GM12891 (cell line): ENCODE measurements around the gene PTPRT.
"Not testable (repeated sequence)": the region's sequence is repeated elsewhere in the genome, so short reads cannot be mapped to it uniquely, and the experiment has no call there.

ENCODE experiments used
- DNase-seq: peaks from one replicate; pipeline ENCODE4 v3.0.0; 2011; ENCODE audit warnings: low spot score; ENCODE audit not compliant: insufficient read length
- FAIRE-seq: peaks from 2 replicates; lab custom pipeline; 2011; peaks lifted over from hg19 to GRCh38; lab: Jason Lieb, UNC
- PAX5 ChIP-seq: IDR thresholded peaks from 2 replicates; pipeline ENCODE4 v1.6.1; 2011; ENCODE audit warnings: low read length, moderate library complexity, mild to moderate bottlenecking; ENCODE audit not compliant: insufficient read depth, severe bottlenecking
- POLR2A ChIP-seq: IDR thresholded peaks from 2 replicates; pipeline ENCODE4 v1.6.1; 2011; ENCODE audit warnings: low read depth, low read length, control low read depth
- POLR2AphosphoS5 ChIP-seq: IDR thresholded peaks from 2 replicates; pipeline ENCODE4 v1.6.1; 2011; ENCODE audit warnings: low read depth, low read length, control low read depth
- POU2F2 ChIP-seq: IDR thresholded peaks from 2 replicates; pipeline ENCODE4 v1.6.1; 2011; ENCODE audit warnings: low read depth, mild to moderate bottlenecking, control low read depth, low read length, moderate library complexity
- SPI1 ChIP-seq: IDR thresholded peaks from 2 replicates; pipeline ENCODE4 v1.6.1; 2011; ENCODE audit warnings: low read depth, low read length, control low read depth
- TAF1 ChIP-seq: IDR thresholded peaks from 2 replicates; pipeline ENCODE4 v1.6.1; 2011; ENCODE audit warnings: low read depth, low read length, control low read depth

Gene PTPRT

DNA sequence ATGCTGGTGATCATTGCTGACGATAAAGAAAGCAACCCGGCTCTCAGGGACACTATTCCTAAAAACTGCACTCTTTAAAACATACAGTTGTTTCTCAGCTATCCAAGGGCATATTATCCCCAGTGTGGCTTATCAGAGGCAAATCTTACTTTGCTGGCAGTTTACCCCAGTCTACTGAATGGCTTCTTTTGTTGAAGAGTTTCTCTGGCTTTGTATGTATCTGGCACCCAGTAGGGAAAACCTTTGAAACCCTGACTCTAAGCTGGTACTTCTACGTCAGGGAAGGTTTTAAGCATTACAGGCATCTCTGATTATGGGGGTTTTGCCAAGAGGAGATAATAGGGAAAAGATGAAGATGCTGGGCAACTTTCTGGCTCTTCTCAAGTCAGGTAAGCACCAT, 933.9 kb downstream of the PTPRT start:
- no peak for FAIRE-seq
- TF ChIP-seq PAX5: no peak
- no peak for TF ChIP-seq SPI1
- DNase-seq: no peak

DNA sequence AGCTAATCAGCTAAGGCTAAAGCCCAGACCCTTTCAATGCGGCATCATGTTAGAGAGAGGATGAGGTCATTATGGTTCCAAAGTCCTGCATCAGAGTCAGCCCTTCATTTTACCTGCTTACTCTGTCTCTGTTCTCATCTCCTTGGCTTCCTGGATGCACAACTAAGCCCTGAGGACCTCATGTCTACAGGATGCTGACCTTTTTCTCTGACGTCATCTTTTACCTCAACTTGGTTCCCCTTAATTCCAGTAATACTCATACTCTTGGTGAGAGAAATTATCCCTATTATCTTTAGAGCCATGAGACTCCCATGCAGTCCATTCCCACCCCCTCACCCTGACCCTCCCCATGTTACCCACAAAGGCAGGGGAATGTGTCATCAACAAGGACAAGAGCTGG, 935.0 kb downstream of the PTPRT start:
- FAIRE-seq: no peak
- no peak for DNase-seq
- TF ChIP-seq POU2F2 (no peak), SPI1 (no peak), TAF1 (no peak), POLR2A (no peak), PAX5 (no peak), POLR2AphosphoS5 (no peak)

DNA sequence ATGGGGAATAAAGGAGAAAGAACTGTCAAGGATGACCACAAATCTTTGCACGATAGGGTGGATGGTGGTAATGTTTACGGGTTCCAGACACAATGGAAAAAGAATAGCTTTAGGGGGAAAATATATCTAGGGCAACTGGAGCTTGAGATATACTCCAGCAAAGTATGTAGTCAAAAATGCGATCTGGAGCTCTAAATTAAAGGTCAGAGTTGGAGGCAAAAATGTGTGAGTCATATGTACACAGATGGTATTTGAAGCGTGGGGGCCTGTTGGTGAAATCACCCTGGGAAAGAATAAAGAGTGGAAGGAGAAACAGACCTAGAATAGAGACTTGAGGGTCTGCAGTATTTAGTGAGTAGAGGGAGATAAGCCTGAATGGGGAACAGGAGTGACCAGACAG, 937.6 kb downstream of the PTPRT start:
- FAIRE-seq (no peak), DNase-seq (no peak)
- no peak for TF ChIP-seq TAF1
- TF ChIP-seq POU2F2: no peak
- no peak for TF ChIP-seq SPI1
- TF ChIP-seq POLR2A: no peak
- no peak for TF ChIP-seq PAX5
- TF ChIP-seq POLR2AphosphoS5: no peak

DNA sequence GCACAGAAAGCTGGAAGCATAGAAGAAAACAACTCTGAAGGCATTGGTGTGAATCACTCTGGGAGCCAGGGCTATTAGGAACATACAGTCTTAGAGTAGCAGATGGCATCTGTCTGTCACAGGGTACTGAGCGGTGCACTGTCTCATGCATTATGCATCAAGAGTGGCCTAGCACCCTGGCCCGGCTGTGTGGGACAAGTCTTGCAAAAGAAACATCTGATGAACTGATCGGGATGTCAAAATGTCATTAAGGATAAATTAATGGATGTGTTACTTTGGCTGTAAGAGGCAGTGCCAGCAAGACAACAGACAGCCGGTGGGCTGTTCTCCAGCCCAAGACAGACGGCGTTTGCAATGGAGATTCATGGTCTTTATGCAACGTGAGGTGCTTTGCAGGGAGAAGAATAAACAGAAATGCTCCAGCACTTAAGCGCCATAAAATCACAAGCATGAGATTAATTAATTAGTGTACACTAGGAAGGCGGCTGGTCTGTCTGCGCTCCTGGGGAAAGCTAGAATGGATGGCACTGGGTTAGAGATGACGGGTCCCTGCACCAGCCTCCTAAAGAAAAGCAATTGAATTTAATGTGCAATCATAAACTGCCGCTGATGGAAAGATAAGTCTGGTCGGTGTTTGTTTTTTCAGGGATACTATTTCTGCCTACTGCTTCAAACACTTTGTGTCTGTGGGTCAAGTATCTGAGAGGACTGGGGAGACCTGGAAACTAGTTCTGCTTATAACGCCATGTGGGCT, 970.9 kb downstream of the PTPRT start:
- no peak for FAIRE-seq
- DNase-seq: no peak
- TF ChIP-seq POU2F2: no peak

DNA sequence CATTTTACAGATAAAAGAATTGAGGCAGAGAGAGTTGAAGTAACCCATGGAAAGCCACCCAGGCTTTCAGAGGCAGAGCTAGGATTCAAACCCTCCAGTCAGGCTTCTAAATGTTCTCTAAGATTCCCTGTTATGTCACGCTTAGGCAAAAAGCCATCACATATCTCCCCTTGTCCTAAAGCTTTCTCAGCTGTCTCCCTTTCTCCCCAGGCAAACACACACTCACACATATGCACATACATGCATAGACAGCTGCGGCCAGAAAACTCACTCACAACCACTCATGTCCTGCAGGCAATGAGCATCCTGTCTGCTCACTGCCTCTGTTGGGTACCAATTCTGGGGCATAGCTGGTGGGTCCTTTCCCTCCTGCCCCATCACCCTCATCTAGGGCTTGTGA, 975.6 kb downstream of the PTPRT start:
- TF ChIP-seq TAF1: no peak
- no peak for TF ChIP-seq PAX5
- no peak for TF ChIP-seq SPI1
- TF ChIP-seq POLR2A: no peak
- TF ChIP-seq POU2F2: no peak
- no peak for TF ChIP-seq POLR2AphosphoS5
- FAIRE-seq: no peak
- DNase-seq: no peak

DNA sequence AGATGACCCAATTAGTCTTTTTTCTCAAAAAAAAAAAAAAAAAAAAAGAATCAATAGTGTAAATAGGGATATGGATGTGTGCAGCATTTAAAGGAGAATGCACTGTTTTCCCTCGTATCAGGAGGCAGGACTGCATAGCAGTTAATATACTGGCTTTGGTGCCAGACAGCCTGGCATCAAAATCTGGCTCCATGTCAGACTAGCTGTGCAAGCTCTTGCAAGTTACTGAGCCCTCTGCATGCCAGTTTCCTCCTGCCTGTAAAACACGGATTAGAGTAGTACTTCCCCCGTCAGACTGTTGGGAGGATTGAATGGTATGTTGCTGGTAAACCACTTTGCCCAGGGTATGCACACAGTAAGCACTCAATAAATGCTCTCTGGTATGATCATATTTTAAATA, 977.3 kb downstream of the PTPRT start:
- no peak for DNase-seq
- TF ChIP-seq TAF1 (no peak), SPI1 (no peak), POLR2AphosphoS5 (no peak), PAX5 (no peak), POU2F2 (no peak), POLR2A (no peak)
- FAIRE-seq: no peak

DNA sequence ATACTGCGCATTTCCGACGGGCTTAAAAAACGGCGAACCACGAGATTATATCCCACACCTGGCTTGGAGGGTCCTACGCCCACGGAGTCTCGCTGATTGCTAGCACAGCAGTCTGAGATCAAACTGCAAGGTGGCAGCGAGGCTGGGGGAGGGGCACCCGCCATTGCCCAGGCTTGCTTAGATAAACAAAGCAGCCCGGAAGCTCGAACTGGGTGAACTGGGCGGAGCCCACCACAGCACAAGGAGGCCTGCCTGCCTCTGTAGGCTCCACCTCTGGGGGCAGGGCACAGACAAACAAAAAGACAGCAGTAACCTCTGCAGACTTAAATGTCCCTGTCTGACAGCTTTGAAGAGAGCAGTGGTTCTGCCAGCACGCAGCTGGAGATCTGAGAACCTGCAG, 983.1 kb downstream of the PTPRT start:
- FAIRE-seq, DNase-seq: not testable (repeated sequence)

DNA sequence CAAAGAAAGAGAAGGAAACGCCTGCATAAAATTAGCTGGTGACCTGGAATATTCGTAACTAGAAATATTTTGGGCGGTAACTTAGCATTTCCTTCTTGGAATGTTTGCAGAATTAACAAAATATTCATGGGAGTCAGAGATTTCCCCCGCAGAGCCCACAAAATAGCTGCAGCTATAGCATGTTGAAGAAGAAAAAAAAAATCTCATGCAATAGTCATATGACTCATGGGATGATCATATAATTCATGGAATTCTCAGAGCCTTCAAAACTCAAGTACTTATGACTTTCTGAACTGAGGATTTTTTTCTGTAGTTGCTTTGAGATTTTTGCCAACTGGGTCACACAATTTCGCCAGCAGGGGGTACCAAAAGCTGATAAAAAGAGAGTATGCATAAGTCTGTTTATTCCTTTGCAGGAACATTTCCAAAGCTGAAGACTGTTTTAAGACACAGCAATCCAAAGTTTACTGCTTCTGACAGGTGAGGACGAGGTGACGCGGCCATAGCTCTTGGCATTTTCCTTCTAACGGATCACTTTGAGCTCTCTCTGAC, 985.5 kb downstream of the PTPRT start:
- no peak for FAIRE-seq
- no peak for DNase-seq
- TF ChIP-seq POU2F2: no peak
- no peak for TF ChIP-seq SPI1
- TF ChIP-seq POLR2AphosphoS5: no peak

DNA sequence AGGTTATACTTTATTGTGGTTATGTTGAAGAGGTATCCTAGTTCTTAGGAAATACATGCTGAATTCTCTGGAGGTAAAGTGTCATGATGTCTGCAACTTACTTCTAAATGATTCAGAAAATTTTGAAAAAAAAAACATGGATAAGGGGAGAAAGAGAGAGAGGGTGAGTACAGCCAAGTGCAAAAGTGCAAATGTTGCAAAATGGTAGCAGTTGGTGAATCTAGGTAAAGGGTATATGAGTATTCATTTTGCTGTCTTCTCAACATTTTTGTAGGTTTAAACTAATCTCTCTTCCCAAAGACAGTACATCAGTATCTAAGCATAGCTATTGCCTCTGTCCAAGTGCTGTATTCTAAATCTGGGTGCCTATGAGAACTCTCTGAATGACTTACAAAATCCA, 992.1 kb downstream of the PTPRT start:
- TF ChIP-seq TAF1: no peak
- FAIRE-seq (no peak), DNase-seq (no peak)

DNA sequence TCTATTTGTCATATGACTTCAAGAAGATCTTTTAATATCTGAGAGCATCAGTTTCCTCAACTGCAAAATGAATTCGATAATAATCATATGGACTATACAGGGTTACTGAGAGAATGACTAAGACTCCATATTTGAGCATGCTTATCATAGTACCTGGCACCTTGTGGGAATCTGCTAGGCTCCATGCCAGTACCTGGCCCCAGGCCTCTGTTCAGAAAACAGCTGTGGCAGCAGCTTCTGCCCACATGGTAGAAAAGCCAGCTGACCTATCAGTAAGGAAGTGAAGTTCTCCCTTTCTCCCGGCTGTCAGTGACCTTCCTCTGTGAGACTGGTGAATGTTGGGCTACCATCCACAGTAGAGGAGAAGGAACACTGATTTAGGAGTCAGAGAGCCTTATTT, 996.6 kb downstream of the PTPRT start:
- DNase-seq (no peak), FAIRE-seq (no peak)
- no peak for TF ChIP-seq TAF1
- no peak for TF ChIP-seq POLR2AphosphoS5
- TF ChIP-seq PAX5: no peak
- TF ChIP-seq POU2F2: no peak
- no peak for TF ChIP-seq SPI1
- TF ChIP-seq POLR2A: no peak

DNA sequence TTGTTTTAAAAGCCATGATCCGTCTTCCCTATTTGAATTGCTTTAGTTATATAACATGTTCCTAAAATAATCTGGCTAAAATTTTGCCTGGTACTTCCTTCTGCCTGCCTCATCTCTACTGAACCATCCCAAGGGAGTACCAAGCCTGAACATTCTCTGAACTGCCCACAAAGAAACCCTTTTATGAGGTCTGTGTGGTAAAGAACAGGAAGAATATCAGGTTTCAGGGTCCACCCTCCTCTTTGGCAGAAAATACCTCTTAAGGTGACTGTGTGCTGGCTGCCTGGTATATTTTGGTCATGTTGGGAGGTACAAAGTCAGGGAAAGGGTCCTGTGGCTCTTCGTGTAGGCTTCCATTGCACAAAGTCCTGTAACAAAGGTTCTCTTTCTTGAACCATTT, 997.4 kb downstream of the PTPRT start:
- DNase-seq (no peak), FAIRE-seq (no peak)
- TF ChIP-seq TAF1 (no peak), POU2F2 (no peak), POLR2A (no peak)
